C4-2B (cell line): Measurements from ENCODE around the gene NCK2.

Experiments
- H3K27ac ChIP-seq: fragments of 450-650 bp; 2 replicates; pipeline ENCODE4 v1.5.1; 2017
- CTCF ChIP-seq: fragments of 450-650 bp; conservative IDR thresholded peaks from 2 replicates; pipeline ENCODE4 v1.5.1; 2017; ENCODE audit warnings: mild to moderate bottlenecking
- ZFX ChIP-seq: fragments of 450-650 bp; IDR thresholded peaks from 2 replicates; pipeline ENCODE4 v1.6.1; 2017

Gene NCK2

GRCh38 chr2:105772362-105772761 lies 27.6 kb downstream of the NCK2 start:
- no peak overlapping the region for H3K27ac ChIP-seq
- no peak for TF ChIP-seq CTCF
- TF ChIP-seq ZFX, result no peak

- no peak overlapping the region for H3K27ac ChIP-seq
- TF ChIP-seq ZFX, result no peak
- TF ChIP-seq CTCF, result no peak
Measured at GRCh38 chr2:105773568-105773967, 28.9 kb downstream of the NCK2 start.

GRCh38 chr2:105774781-105775337 lies 30.1 kb downstream of the NCK2 start:
- TF ChIP-seq CTCF (no peak), ZFX (no peak)
- no peak overlapping the region for H3K27ac ChIP-seq

- TF ChIP-seq ZFX (no peak), CTCF (no peak)
- H3K27ac ChIP-seq, result no peak overlapping the region
Measured at GRCh38 chr2:105775809-105776559, 31.3 kb downstream of the NCK2 start.

GRCh38 chr2:105776560-105776928 lies 31.8 kb downstream of the NCK2 start:
- no peak for TF ChIP-seq ZFX
- TF ChIP-seq CTCF, result no peak
- H3K27ac ChIP-seq, result no peak overlapping the region

- TF ChIP-seq ZFX (no peak), CTCF (no peak)
- no peak overlapping the region for H3K27ac ChIP-seq
Measured at GRCh38 chr2:105777031-105777482, 32.3 kb downstream of the NCK2 start.

- TF ChIP-seq ZFX (no peak), CTCF (no peak)
- H3K27ac ChIP-seq, result no peak overlapping the region
Measured at GRCh38 chr2:105777506-105778055, 32.9 kb downstream of the NCK2 start.
